GM21515 (cell line): ENCODE measurements around the gene GNG7.
"Not testable (repeated sequence)": the region's sequence is repeated elsewhere in the genome, so short reads cannot be mapped to it uniquely, and the experiment has no call there.

Source experiments
- ATAC-seq: cut with Tn5 transposase; IDR thresholded peaks from one replicate; pipeline ENCODE4 v1.9.1; 2021; ENCODE audit not compliant: unreplicated experiment

GNG7 gene

DNA sequence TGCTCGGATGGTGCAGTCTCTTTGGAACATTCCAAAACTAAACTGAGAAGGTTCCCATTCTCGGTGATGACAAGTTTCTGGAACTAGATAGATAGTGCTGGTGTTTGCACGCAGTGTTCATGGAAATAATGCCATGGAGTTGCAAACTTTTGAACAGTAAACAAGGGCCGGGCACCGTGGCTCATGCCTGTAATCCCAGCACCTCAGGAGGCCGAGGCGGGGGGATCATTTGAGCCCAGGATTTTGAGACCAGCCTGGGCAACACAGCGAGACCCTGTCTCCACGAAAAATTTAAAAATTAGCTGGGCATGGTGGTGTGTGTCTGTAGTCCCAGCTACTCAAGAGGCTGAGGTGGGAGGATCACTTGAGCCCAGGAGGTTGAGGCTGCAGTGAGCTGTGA, 95.7 kb downstream of the GNG7 start:
- not testable (repeated sequence) for ATAC-seq

DNA sequence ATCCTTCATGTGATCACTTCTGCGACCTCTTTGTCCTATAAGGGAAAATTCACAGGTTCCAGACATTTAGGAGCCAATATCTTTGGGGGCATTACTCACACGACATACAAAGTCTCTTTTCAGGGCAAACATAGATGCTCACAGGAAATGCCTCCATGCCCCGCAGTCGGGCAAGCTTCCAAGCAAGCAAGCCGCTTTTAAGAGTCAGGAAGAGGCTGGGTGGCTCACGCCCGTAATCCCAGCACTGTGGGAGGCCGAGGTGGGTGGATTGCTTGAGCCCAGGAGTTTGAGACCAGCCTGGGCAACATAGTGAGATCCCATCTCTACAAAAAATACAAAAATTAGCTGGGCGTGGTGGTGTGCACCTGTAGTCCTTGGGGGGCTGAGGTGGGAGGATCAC, 96.6 kb downstream of the GNG7 start:
- ATAC-seq, result not testable (repeated sequence)

DNA sequence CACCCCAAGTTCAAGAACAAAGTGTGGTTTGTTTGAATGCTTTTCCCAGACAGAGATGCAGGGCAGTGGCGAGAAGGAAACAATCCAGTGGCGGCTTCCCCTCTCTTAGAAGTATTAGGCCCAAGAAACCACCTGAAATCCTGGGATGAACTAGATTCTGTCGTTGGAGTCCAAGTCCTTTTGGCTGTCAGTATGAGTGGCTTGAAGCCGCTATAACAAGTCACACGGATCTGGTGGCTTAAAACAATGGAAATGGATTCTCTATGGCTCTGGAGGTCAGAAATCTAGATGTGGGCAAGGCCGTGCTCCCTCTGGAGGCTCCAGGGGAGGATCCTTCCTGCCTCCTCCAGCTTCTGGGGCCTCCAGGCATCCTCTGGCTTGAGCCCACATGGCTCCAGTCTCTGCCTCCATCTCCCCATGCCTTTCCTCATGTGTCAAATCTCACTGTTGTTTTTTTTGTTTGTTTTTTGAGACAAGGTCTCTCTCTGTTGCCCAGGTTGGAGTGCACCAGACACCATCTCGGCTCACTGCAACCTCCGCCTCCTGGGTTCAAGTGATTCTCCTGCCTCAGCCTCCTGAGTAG, 97.7 kb downstream of the GNG7 start:
- no peak for ATAC-seq

- no peak for ATAC-seq
Measured at GRCh38 chr19:2603334-2603733, 99.2 kb downstream of the GNG7 start.

GRCh38 chr19:2602391-2603181, 99.9 kb downstream of the GNG7 start:
- ATAC-seq, result no peak

GRCh38 chr19:2600914-2601870, 101.3 kb downstream of the GNG7 start:
- ATAC-seq, result no peak

- no peak for ATAC-seq
Measured at GRCh38 chr19:2594319-2594718, 108.2 kb downstream of the GNG7 start.

GRCh38 chr19:2592824-2593223, 109.7 kb downstream of the GNG7 start:
- no peak for ATAC-seq

GRCh38 chr19:2591537-2592291, 110.8 kb downstream of the GNG7 start:
- ATAC-seq, result no peak

DNA sequence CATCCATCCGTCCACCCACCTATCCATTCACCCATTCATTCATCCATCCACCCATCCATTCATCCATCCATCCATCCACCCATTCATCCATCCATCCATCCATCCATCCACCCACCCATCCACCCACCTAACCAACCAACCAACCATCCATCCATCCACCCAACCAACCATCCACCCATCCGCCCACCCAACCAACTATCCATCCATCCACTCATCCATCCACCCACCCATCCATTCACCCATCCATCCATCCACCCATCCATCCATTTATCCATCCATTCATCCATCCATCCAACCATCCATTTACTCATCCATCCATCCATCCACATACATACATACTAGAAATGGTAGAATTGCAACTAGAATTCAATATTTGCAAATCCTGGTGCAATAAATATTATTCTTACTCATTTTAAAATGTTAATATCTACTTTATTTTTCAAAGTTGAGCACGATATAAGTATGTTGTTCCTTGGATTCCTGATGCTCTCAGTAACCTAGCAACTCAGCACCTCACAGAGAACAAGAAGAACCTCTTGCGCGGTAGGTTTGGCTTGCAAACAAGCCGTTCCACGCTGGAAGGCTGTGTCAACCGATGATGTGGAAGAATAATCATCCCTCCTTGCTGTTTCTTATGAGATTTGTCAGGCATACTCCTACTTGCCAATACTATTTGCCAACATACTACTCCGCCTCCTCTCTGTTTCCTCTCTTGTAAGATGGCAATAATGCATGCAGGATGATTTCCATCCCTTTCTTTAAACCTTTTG, 111.7 kb downstream of the GNG7 start:
- ATAC-seq, result no peak

GRCh38 chr19:2589441-2589840, 113.1 kb downstream of the GNG7 start:
- ATAC-seq, result no peak

GRCh38 chr19:2588081-2588777, 114.3 kb downstream of the GNG7 start:
- no peak for ATAC-seq

GRCh38 chr19:2587001-2587719, 115.3 kb downstream of the GNG7 start:
- ATAC-seq, result no peak

DNA sequence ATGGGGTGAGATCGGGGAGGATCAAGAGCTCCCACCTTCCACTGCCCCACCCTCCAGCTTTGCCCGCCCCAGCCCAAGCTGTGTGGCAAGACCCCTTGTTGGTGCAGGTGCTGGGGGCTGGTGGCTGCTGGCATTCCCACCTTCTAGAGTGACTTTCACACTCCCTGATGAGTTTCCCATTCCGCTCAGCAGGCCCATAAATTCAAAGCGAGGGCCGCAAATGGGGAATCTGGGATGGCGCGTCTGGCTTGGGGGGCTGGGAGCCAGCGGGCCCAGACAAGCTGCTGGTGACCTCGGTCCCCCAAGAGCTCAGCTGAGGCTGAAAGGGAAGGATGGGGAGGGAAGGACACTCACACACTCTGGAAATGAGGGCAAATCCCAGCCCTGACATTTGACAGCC, 116.3 kb downstream of the GNG7 start:
- no peak for ATAC-seq

DNA sequence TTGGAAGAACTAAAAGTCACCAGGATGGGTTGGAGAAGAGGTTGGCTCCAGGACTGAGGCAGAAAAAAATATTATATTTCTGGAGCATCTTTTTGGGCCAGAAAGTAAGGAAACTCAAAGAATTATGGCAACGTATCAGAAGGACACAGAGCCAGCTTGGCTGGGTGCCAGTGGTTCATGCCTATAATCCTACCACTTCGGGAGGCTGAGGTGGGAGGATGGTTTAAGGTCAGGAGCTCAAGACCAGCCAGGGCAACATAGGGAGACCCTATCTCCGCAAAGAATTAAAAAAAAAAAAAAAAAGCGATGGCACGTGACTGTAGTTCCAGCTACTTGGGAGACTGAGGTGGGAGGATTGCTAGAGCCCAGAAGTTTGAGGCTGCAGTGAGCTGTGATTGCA, 118.5 kb downstream of the GNG7 start:
- ATAC-seq, result no peak

DNA sequence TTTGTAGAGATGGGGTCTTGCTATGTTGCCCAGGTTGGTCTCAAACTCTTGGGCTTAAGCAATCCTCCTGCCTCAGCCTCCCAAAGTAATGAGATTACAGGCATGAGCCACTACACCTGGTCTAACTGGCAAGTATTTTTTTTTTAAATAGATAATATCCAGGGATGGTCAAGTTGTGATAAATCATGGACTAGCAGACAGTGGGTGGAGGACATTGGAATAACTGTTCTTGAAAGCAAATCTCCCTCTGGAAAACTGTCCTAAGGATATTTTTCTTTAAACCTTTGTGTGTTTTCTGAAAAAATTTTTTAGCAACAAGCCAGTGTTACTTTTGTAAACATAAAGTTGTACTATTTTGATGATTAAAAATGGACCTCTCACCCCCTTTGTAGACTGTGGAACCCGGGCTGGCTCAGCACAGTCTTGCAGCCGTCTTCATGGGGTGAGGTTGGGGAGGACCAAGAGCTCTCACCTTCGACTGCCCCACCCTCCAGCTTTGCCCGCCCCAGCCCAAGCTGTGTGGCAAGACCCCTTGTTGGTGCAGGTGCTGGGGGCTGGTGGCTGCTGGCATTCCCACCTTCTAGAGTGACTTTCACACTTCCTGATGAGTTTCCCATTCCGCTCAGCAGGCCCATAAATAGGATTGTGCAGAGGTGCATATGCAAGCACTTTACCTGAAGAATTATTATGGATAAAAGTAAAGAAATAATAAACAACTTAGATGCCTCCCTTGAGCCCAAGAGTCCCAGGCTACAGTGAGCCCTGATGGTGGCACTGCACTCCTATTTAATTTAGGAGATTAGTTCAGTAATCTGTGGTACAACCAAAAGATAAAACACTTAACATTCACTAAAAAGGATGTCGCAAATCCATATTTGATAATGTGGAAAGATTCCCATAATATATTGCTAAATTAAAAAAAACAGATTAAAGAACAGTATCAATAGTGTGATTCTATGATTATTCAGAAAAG, 119.2 kb downstream of the GNG7 start:
- ATAC-seq, result no peak

DNA sequence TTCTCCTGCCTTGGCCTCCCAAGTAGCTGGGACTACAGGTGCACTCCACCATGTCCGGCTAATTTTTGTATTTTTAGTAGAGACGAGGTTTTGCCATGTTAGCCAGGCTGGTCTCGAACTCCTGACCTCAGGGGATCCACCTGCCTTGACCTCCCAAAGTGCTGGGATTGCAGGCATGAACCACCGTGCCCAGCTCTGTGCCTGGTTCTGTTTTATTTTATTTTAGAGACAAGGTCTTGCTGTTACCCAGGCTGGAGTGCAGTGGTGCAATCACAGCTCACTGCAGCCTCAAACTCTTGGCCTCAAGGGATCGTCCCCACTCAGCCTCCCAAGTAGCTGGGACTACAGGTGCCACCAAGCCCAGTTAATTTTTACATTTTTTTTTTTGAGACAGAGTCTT, 122.1 kb downstream of the GNG7 start:
- ATAC-seq, result not testable (repeated sequence)
